Measurements from ENCODE around the gene MAPRE2. TPM values are rescaled to one million over a fixed set of nuclear protein-coding genes. Genes with fewer than 3 reads are reported as not detected.

The MAPRE2 gene
- total RNA-seq, 1 experiment from 2014 or later: 29.4 TPM

DNA sequence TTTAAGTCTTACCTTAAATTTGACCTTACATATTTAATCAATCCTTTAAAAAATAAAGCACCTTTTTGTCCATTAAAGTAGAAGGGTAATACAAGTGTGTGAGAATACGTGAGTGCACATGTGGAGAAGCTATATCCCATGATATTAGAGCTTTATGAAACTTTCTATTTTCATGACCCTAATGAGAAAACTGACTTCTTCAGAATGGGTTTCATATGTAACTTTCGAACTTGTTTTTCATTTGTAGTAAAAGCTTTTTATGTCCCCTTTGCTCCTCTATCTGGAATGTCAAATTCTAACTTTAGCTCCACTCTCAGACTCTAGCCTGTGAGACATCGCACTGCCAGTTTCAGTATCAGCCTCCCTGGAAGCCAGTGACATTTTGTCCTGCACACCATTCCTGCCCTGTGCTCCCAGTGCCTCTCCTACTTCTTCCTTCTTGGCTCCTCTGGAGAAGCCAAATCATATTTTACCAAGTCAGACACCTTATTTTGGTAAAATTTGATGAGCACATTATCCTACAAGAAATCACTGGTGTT is 42.0 kb downstream of the MAPRE2 start:
- no peak overlapping the region for H3K27ac ChIP-seq (ENCODE audit: insufficient read length, low read depth, low read length)

More for the DNA sequence above, 42.0 kb downstream of the MAPRE2 start:
- WGBS (ENCODE audit: extremely low coverage, insufficient read length, low lambda C conversion rate): no CpG with 5 or more reads among the region's 3 CpGs
- H3K79me2 ChIP-seq (ENCODE audit: insufficient read depth, low read length): no peaks in the 10 kb centered on the region
- H3K4me2 ChIP-seq (ENCODE audit: insufficient read depth, insufficient read length, low read length): no peak overlapping the region
- no peaks in the 10 kb centered on the region for H3K4me1 ChIP-seq (ENCODE audit: insufficient read depth, low read length)
- no peak overlapping the region for H3T11ph ChIP-seq (ENCODE audit: low read length)
- H2BK20ac ChIP-seq (ENCODE audit: low read depth, low read length, poor library complexity, severe bottlenecking): no peak overlapping the region
- Mint-ChIP-seq H3K27ac (no peak overlapping the region; a peak in 1 of 7 replicates), H3K27me3 (ENCODE audit: low read depth) (no peaks in the 10 kb centered on the region), H3K36me3 (ENCODE audit: insufficient read depth in 1 of 3, low read depth in 3 of 3) (no peaks in the 10 kb centered on the region; a peak in 2 of 7 replicates), H3K4me1 (peaks cover 0 to 5% of the 10 kb centered on the region in 2 experiments; a peak in 1 of 4 replicates), H3K4me3 (no peak overlapping the region), H3K9me3 (no peaks in the 10 kb centered on the region)
- no peak overlapping the region for H3K9ac ChIP-seq (ENCODE audit: extremely low read depth, insufficient read length, low read length)
- H3K56ac ChIP-seq (ENCODE audit: insufficient read length, low read depth, low read length): no peak overlapping the region
- H3K4ac ChIP-seq (ENCODE audit: low read depth, low read length): no peak overlapping the region
- H4K8ac ChIP-seq (replicated peaks; ENCODE audit: insufficient read length, low read depth, low read length): no peak overlapping the region
- no peaks in the 10 kb centered on the region for H3K79me1 ChIP-seq (ENCODE audit: insufficient read depth, low read depth, low read length, poor library complexity, severe bottlenecking)
- H4K91ac ChIP-seq (ENCODE audit: insufficient read length, low read depth, low read length): no peak overlapping the region
- no peak overlapping the region for H3K18ac ChIP-seq (ENCODE audit: insufficient read length, low read depth, low read length)
- no peaks in the 10 kb centered on the region for H3K27me3 ChIP-seq (ENCODE audit: insufficient read depth, low read length)
- H3K14ac ChIP-seq (ENCODE audit: insufficient read depth, low read length): no peak overlapping the region
- TF ChIP-seq, protein P1, sequence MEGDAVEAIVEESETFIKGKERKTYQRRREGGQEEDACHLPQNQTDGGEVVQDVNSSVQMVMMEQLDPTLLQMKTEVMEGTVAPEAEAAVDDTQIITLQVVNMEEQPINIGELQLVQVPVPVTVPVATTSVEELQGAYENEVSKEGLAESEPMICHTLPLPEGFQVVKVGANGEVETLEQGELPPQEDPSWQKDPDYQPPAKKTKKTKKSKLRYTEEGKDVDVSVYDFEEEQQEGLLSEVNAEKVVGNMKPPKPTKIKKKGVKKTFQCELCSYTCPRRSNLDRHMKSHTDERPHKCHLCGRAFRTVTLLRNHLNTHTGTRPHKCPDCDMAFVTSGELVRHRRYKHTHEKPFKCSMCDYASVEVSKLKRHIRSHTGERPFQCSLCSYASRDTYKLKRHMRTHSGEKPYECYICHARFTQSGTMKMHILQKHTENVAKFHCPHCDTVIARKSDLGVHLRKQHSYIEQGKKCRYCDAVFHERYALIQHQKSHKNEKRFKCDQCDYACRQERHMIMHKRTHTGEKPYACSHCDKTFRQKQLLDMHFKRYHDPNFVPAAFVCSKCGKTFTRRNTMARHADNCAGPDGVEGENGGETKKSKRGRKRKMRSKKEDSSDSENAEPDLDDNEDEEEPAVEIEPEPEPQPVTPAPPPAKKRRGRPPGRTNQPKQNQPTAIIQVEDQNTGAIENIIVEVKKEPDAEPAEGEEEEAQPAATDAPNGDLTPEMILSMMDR (conservative IDR thresholded peaks at IDR 0.05): no peak
- no peak overlapping the region for H2BK120ac ChIP-seq (ENCODE audit: low read depth, low read length, poor library complexity, severe bottlenecking)
- no peaks in the 10 kb centered on the region for H3K9me3 ChIP-seq (ENCODE audit: control insufficient read depth, low read depth, low read length)
- no peaks in the 10 kb centered on the region for H4K20me1 ChIP-seq (ENCODE audit: control insufficient read depth, insufficient read depth, insufficient read length)
- no peak overlapping the region for H2BK15ac ChIP-seq (ENCODE audit: low read depth, low read length)
- no peaks in the 10 kb centered on the region for H3K23me2 ChIP-seq (ENCODE audit: insufficient read length, low read depth, low read length, poor library complexity, severe bottlenecking)
- H2BK12ac ChIP-seq (ENCODE audit: insufficient read length, low read depth, low read length): no peak overlapping the region
- H2AFZ ChIP-seq (ENCODE audit: low read length): no peak overlapping the region
- no peak overlapping the region for H2BK5ac ChIP-seq (ENCODE audit: insufficient read length, low read length)
- no peak overlapping the region for H4K5ac ChIP-seq (ENCODE audit: insufficient read length, low read depth, low read length)
- H2AK5ac ChIP-seq (ENCODE audit: insufficient read length, low read length): no peak overlapping the region
- H3K23ac ChIP-seq (ENCODE audit: insufficient read length, low read depth, low read length): no peak overlapping the region
- no peak for DNase-seq

All from H9 (cell line).